ENCODE data around the gene TCFL5. TPM values are rescaled to one million over a fixed set of nuclear protein-coding genes. Genes with fewer than 3 reads are reported as not detected.
A peak's percentile ranks its signal among the peaks of the same experiment; 100 is the strongest.

TCFL5 gene
- total RNA-seq, 4 donors from 2014 or later, result 12.3 to 29.7 (median 18.8) TPM

DNA sequence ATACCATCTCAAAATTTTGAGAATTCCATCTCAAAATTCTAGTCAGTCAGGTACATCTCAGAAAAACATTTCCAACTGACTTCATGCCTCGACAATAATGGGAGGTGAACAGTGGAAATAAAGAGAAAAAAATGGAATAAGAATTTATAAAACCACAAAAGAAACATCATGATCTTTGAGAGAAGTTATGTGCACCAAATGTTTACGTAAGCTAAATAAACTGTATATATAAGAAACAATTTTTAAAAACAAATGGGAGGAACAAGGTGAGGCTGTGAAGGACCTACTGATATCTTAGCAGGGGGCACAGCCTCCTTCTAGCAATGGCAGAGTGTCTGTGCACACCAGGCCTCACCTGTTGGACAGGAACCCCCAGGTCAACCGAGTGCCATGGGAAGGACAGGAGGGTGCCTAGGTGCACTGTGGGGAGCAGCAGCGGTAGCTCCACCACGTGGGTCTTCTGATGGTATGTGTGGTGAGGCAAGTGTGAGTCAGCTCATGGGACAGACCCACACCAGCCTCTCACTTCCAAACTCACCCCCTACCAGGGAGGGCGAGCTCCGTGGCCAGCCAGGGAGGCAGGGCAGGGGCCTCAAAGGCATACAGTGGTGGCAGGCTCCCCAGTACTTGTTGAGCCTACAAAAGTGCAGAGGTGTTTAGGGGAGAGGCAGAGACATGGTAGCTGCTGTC lies 41.4 kb upstream of the TCFL5 start:
- Histone ChIP-seq H3K4me1 (peaks cover 29 to 37% (median 32%) of the 10 kb centered on the region in 4 donors), H3K9me3 (no peaks in the 10 kb centered on the region), H3K4me3 (no peak overlapping the region), H3K36me3 (peaks cover 58 to 74% (median 68%) of the 10 kb centered on the region in 4 donors), H3K27ac (replicated peaks in 1 of 4) (no peak overlapping the region), H3K27me3 (no peaks in the 10 kb centered on the region)
- 71% methylated on average over 5 of the region's 7 CpGs for WGBS
- no peak for DNase-seq (ENCODE audit: extremely low spot score)
- TF ChIP-seq POLR2AphosphoS5 (IDR thresholded peaks at IDR 0.05), result no peak
- no peak for TF ChIP-seq EP300 (IDR thresholded peaks at IDR 0.05)
- TF ChIP-seq, protein P1, sequence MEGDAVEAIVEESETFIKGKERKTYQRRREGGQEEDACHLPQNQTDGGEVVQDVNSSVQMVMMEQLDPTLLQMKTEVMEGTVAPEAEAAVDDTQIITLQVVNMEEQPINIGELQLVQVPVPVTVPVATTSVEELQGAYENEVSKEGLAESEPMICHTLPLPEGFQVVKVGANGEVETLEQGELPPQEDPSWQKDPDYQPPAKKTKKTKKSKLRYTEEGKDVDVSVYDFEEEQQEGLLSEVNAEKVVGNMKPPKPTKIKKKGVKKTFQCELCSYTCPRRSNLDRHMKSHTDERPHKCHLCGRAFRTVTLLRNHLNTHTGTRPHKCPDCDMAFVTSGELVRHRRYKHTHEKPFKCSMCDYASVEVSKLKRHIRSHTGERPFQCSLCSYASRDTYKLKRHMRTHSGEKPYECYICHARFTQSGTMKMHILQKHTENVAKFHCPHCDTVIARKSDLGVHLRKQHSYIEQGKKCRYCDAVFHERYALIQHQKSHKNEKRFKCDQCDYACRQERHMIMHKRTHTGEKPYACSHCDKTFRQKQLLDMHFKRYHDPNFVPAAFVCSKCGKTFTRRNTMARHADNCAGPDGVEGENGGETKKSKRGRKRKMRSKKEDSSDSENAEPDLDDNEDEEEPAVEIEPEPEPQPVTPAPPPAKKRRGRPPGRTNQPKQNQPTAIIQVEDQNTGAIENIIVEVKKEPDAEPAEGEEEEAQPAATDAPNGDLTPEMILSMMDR (IDR thresholded peaks at IDR 0.05), result no peak
- TF ChIP-seq POLR2A (IDR thresholded peaks at IDR 0.05; ENCODE audit: low read depth), result no peak
- intact Hi-C loops (cut with DNase I), result loop anchor here (5.0 kb wide), 1 partner anchor 104 kb away; the partner anchor contains the start of gene BHLHE23

DNA sequence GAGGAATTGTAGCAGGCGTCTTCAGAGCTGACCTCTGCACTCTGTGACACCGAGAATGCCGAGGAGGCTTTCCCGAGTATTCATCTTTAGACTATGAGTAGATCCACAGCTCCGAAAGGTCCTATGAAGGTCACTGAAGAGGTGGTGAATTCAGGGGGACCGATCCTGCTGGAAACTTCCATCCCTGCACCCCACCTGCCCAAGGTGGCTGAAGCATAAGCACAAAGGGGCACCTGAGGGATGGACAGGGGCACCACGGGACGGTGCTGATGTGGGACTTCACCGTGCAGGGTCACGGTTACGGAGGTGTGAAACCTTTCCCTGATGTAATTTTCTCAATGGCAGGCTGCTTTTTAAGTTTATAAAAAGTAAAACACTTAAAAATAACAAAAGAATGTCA lies 40.3 kb upstream of the TCFL5 start:
- 91% methylated on average over 11 of the region's 11 CpGs for WGBS
- peaks cover 46 to 63% (median 56%) of the 10 kb centered on the region in 4 donors for H3K36me3 ChIP-seq
- intact Hi-C loops (cut with DNase I), result loop anchor here (5.0 kb wide), 1 partner anchor 105 kb away; the partner anchor contains the start of gene BHLHE23
- H3K9me3 ChIP-seq, result no peaks in the 10 kb centered on the region
- no peak overlapping the region for H3K4me3 ChIP-seq
- peaks cover 28 to 34% (median 30%) of the 10 kb centered on the region in 4 donors for H3K4me1 ChIP-seq
- H3K27ac ChIP-seq (replicated peaks in 1 of 4), result no peak overlapping the region
- no peak for DNase-seq (ENCODE audit: extremely low spot score)
- no peak for TF ChIP-seq POLR2AphosphoS5 (IDR thresholded peaks at IDR 0.05)
- TF ChIP-seq POLR2A (IDR thresholded peaks at IDR 0.05; ENCODE audit: low read depth), result no peak
- TF ChIP-seq, protein P1 (IDR thresholded peaks at IDR 0.05), result no peak
- TF ChIP-seq EP300 (IDR thresholded peaks at IDR 0.05), result no peak
- no peaks in the 10 kb centered on the region for H3K27me3 ChIP-seq

DNA sequence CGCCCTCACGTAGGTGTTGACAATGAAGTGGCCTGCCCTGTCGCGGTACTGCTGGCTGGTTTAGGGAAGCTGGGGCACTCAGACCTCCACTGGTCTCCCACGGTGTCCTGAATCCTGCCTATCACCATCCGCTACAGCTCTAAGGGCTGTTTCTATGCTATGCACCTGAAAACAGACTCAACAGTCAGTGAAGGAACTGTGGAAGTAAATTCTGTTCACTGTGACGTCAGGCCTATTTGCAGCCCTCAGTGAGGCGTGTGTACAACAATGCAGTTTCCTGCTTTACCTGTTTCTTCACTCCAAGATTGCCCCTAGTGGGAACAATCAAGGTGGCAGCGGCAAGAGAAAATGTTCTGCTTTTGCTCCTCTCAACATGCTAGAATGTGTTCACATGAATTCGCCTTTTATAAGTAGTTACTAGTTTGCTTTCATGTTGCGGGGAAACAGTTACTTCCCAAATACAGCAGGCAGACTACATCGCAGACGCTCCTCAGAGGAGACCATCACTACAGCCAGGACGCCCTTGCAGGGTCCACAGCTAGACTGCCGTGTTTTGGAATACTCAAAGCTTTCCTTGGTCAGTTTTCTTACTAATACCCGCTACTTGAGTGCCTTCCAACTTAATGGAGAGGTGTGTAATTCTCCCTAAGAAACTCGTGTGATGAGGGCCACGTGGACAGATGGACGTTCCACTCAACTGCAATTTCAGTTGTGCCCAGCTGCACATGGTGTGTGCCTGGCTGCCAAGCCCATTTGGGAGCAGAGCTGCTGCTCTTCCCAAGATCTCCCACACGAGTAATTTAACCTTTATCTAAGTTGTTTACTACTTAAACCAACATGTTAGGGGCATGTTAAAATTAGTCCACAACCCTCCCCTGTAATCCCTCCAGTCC lies 39.3 kb upstream of the TCFL5 start:
- TF ChIP-seq EP300 (IDR thresholded peaks at IDR 0.05), result no peak
- TF ChIP-seq POLR2AphosphoS5 (IDR thresholded peaks at IDR 0.05), result no peak
- TF ChIP-seq, protein P1 (IDR thresholded peaks at IDR 0.05), result no peak
- no peak for TF ChIP-seq POLR2A (IDR thresholded peaks at IDR 0.05; ENCODE audit: low read depth)
- peaks cover 24 to 34% (median 29%) of the 10 kb centered on the region in 4 donors for H3K4me1 ChIP-seq
- intact Hi-C loops (cut with DNase I), result loop anchor here (5.0 kb wide), 1 partner anchor 106 kb away; the partner anchor contains the start of gene BHLHE23
- no peaks in the 10 kb centered on the region for H3K27me3 ChIP-seq
- H3K27ac ChIP-seq (replicated peaks in 1 of 4), result peak overlapping the region in 2 of 4 donors; percentile 12 to 36
- H3K4me3 ChIP-seq, result no peak overlapping the region
- no peaks in the 10 kb centered on the region for H3K9me3 ChIP-seq
- peaks cover 46 to 63% (median 51%) of the 10 kb centered on the region in 4 donors for H3K36me3 ChIP-seq
- DNase-seq (ENCODE audit: extremely low spot score), result no peak
- 56% methylated on average over 20 of the region's 20 CpGs for WGBS

DNA sequence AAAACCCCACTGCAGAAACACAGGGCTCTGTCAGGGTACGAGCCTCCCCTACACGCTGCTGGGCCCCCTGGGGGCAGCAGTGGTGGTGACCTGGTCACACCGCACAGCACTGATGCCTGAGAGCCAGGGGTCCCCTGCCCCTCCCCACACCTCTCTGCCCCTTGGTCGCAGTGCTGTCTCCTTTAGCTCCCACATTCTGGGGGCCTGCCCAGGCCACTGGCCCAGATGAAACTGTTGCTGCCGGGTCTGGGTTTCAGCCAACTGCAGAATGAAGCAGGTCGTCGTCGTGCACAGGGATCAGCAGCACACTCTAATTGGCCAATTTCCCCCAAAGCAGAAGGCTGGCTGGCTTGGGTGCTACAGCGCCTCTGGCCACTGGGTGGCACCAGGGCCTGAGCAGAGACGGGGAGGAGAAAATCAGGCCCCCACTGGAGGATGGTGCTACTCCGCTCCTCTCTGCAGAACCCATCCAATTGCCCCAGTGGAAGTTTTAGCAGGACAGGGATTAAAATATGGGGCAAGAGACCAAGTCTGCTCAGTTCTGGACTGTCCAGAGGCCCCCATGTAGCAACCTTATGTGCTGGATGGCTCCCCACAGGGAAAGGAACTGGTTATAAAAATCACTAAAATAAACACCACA lies 38.5 kb upstream of the TCFL5 start:
- Histone ChIP-seq H3K27me3 (no peaks in the 10 kb centered on the region), H3K36me3 (peaks cover 40 to 63% (median 50%) of the 10 kb centered on the region in 4 donors), H3K4me3 (no peak overlapping the region), H3K27ac (replicated peaks in 1 of 4) (peak overlapping the region in 2 of 4 donors; percentile 22 to 36), H3K4me1 (peaks cover 22 to 34% (median 29%) of the 10 kb centered on the region in 4 donors), H3K9me3 (no peaks in the 10 kb centered on the region)
- 3% methylated on average over 8 of the region's 11 CpGs for WGBS
- no peak for DNase-seq (ENCODE audit: extremely low spot score)
- intact Hi-C loops (cut with DNase I), result loop anchor here (5.0 kb wide), 1 partner anchor 107 kb away; the partner anchor contains the start of gene BHLHE23
- TF ChIP-seq, protein P1 (IDR thresholded peaks at IDR 0.05), result peak; percentile 79 to 97 (median 93)
- TF ChIP-seq POLR2A (IDR thresholded peaks at IDR 0.05; ENCODE audit: low read depth), result no peak
- TF ChIP-seq POLR2AphosphoS5 (IDR thresholded peaks at IDR 0.05), result peak; percentile 59 to 64
- TF ChIP-seq EP300 (IDR thresholded peaks at IDR 0.05), result no peak
